ENCODE results near the gene PDE11A. TPM values are rescaled to one million over a fixed set of nuclear protein-coding genes. Genes with fewer than 3 reads are reported as not detected.

PDE11A gene
- total and polyA plus RNA-seq, 2 of the 13 experiments (the other 11 are each of a cell fraction or from before 2014, with no cell fraction given) = 1.2 to 1.7 TPM

GRCh38 chr2:178072000-178072382 is 586 bp downstream of the PDE11A start (continued):
- TF ChIP-seq ZNF549 (CRISPR knock-in tag; IDR thresholded peaks at IDR 0.05) (no peak), ZSCAN30 (CRISPR knock-in tag; IDR thresholded peaks at IDR 0.05) (no peak), SP1 (IDR thresholded peaks at IDR 0.05) (no peak), SP1 (CRISPR knock-in tag; IDR thresholded peaks at IDR 0.05) (no peak), GLI4 (CRISPR knock-in tag; IDR thresholded peaks at IDR 0.05; ENCODE audit: borderline replicate concordance) (no peak), HDAC2 (CRISPR knock-in tag; IDR thresholded peaks at IDR 0.05) (no peak), NCOA1 (CRISPR knock-in tag; IDR thresholded peaks at IDR 0.05) (0 out of 2 replicates have a peak, but pooled peaks have one; percentile 9), CREM (IDR thresholded peaks at IDR 0.05) (no peak), CREM (CRISPR knock-in tag; IDR thresholded peaks at IDR 0.05) (no peak), ZNF143 (CRISPR knock-in tag; IDR thresholded peaks at IDR 0.05) (no peak), MED13 (CRISPR knock-in tag; IDR thresholded peaks at IDR 0.05) (no peak), ZNF83 (CRISPR knock-in tag; IDR thresholded peaks at IDR 0.05; ENCODE audit: borderline replicate concordance) (0 out of 2 replicates have a peak, but pooled peaks have one; percentile 15), MTA3 (CRISPR knock-in tag; IDR thresholded peaks at IDR 0.05) (no peak), NFIC (IDR thresholded peaks at IDR 0.05; ENCODE audit: low read length) (no peak), AGO2 (optimal IDR thresholded peaks at IDR 0.05; ENCODE audit: low read depth, low read length) (peak; percentile 75)

GRCh38 chr2:178070824-178071223 is 1.8 kb downstream of the PDE11A start:
- BruUV-seq (replicated peaks) = no TSS peak
- Histone ChIP-seq H3K79me2 (ENCODE audit: insufficient read depth, low read length) (no peaks in the 10 kb centered on the region), H3K27me3 (ENCODE audit: control insufficient read depth in 1 of 2, insufficient read depth in 2 of 2, low read length in 2 of 2) (peaks cover 0 to 6% of the 10 kb centered on the region in 2 experiments; a peak in 1 of 5 replicates), H3K9me3 (ENCODE audit: low read length) (no peaks in the 10 kb centered on the region), H3K4me2 (ENCODE audit: low read depth, low read length) (peak overlapping the region; percentile 85), H3K4me1 (ENCODE audit: insufficient read depth, low read length) (peaks cover 55% of the 10 kb centered on the region), H3K27ac (ENCODE audit: extremely low read length, insufficient read depth, low read length) (no peak overlapping the region), H3K9ac (ENCODE audit: insufficient read depth, low read depth, low read length) (no peak overlapping the region), H3K4me3 (replicated peaks in 1 of 3; ENCODE audit: insufficient read depth in 1 of 3, low read depth in 2 of 3, low read length in 3 of 3) (peak overlapping the region in 1 of 3 experiments; percentile 77; a peak in 1 of 6 replicates), H2AFZ (ENCODE audit: low read length) (no peak overlapping the region), H4K20me1 (ENCODE audit: insufficient read depth, low read length) (no peaks in the 10 kb centered on the region), H3K36me3 (replicated peaks in 1 of 2; ENCODE audit: control insufficient read depth in 1 of 2, insufficient read depth in 2 of 2, low read length in 2 of 2) (no peaks in the 10 kb centered on the region)
- no peak for ATAC-seq
- whole genome bisulfite sequencing (ENCODE audit: low lambda C conversion rate) = 1% methylated on average over 2 of the region's 2 CpGs
- in situ Hi-C loops (cut with HindIII; ENCODE audit: extremely low pct_ligation_motif_present, low pct_unique_long_range_greater_than_20kb) (no loop called here), intact Hi-C loops (cut with micrococcal nuclease; ENCODE audit: unreplicated experiment) (loop anchor here (5.0 kb wide), 2 partner anchors 89 to 164 kb away; no protein-coding TSS in a partner anchor)
- DNase-seq (ENCODE audit: low spot score) = peak; percentile 57
- ChIA-PET CTCF (ENCODE audit: low intra/inter-chr PET ratio, low total read pairs) (no interaction called here), POLR2A (no interaction called here)
- FAIRE-seq = no peak
- TF ChIP-seq PHB2 (IDR thresholded peaks at IDR 0.05; ENCODE audit: partially characterized antibody) (no peak), FOXA1 (IDR thresholded peaks at IDR 0.05) (0 out of 2 replicates have a peak, but pooled peaks have one; percentile 17), FOXA1 (CRISPR knock-in tag; IDR thresholded peaks at IDR 0.05) (peak; percentile 54), ZSCAN12 (CRISPR knock-in tag; IDR thresholded peaks at IDR 0.05) (no peak), ELF3 (CRISPR knock-in tag; IDR thresholded peaks at IDR 0.05) (peak; percentile 82), GATAD2A (CRISPR knock-in tag; IDR thresholded peaks at IDR 0.05) (peak; percentile 46), ISL2 (CRISPR knock-in tag; IDR thresholded peaks at IDR 0.05) (0 out of 2 replicates have a peak, but pooled peaks have one; percentile 37), ZNF12 (CRISPR knock-in tag; IDR thresholded peaks at IDR 0.05) (0 out of 2 replicates have a peak, but pooled peaks have one; percentile 20), CEBPG (CRISPR knock-in tag; IDR thresholded peaks at IDR 0.05) (peak; percentile 73), PRPF4 (IDR thresholded peaks at IDR 0.05; ENCODE audit: low read depth, low read length, poor library complexity, severe bottlenecking) (no peak), SSRP1 (CRISPR knock-in tag; IDR thresholded peaks at IDR 0.05) (0 out of 2 replicates have a peak, but pooled peaks have one; percentile 45), SMAD3 (CRISPR knock-in tag; IDR thresholded peaks at IDR 0.05) (no peak), TCF7 (IDR thresholded peaks at IDR 0.05; ENCODE audit: low read depth) (peak; percentile 82), MAFK (conservative IDR thresholded peaks at IDR 0.05 in 1 of 2, IDR thresholded peaks at IDR 0.05 in 1 of 2; ENCODE audit: low read length in 2 of 2) (no peak), POLR2AphosphoS5 (IDR thresholded peaks at IDR 0.05; ENCODE audit: low read depth, low read length) (no peak), ZNF660 (CRISPR knock-in tag; IDR thresholded peaks at IDR 0.05; ENCODE audit: borderline replicate concordance, low read depth) (no peak), RBM39 (IDR thresholded peaks at IDR 0.05; ENCODE audit: low read depth, low read length, poor library complexity, severe bottlenecking) (no peak), ZBTB38 (CRISPR knock-in tag; IDR thresholded peaks at IDR 0.05) (no peak), HDAC1 (CRISPR knock-in tag; IDR thresholded peaks at IDR 0.05) (no peak)
